HG03135 (cell line): Measurements from ENCODE around the gene PCAT6.
A peak's percentile ranks its signal among the peaks of the same experiment; 100 is the strongest.
"Not testable (repeated sequence)": the region's sequence is repeated elsewhere in the genome, so short reads cannot be mapped to it uniquely, and the experiment has no call there.

ENCODE experiments used
- ATAC-seq: cut with Tn5 transposase; IDR thresholded peaks from one replicate; pipeline ENCODE4 v1.9.1; 2021; ENCODE audit warnings: mild to moderate bottlenecking, moderate library complexity; ENCODE audit not compliant: unreplicated experiment

The PCAT6 gene

GRCh38 chr1:202806845-202807450 is 3.8 kb upstream of the PCAT6 start:
- no peak for ATAC-seq

GRCh38 chr1:202807451-202807925 is 3.3 kb upstream of the PCAT6 start:
- no peak for ATAC-seq

DNA sequence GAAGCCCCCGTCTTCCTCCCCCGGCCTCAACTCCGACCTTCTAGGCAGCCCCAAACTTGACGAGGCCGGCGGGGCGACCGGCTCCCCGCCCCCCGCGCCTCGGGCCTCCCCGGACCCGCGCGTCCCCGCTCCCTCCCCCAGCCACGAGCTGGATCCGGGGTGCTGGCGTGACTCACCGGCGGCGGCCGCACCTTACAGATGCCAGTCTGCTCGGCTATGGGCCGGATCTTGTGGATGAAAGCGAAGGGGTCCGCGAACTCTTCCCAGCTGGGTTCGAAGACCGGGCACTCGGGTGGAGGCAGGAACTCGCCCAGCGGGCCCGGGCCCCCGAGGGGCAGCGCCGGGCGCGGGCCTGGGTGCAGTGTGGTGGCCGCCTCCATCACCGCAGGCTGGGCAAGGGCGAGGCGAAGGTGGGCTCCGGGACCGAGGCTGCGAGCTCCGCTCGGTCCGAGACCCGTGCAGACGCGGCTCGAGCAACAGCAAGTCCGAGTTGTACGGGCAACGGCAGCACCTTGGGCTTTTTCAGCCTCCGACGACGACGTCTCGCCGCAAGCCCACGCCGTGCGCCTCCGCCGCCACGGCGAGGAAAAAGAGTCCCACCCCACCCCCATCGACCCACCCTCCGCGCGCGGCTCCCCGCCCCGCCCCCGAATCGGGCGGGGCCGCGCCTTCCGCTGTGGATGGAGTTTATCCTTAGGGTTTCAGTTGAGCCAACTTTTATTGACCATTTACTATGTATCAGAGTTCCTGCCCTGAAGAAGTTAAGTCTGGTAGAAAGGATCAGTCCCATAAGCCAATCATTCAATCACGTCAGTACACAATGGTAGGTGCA is 2.6 kb upstream of the PCAT6 start, which contains the start of gene KDM5B:
Gene KDM5B (minus strand): TSS at position 496 of the 832 bp plus-strand sequence. CDS start 116 bp downstream, at position 380.
- no peak for ATAC-seq

- ATAC-seq, result no peak
Observed at GRCh38 chr1:202809597-202810159, 1.1 kb upstream of the PCAT6 start.

DNA sequence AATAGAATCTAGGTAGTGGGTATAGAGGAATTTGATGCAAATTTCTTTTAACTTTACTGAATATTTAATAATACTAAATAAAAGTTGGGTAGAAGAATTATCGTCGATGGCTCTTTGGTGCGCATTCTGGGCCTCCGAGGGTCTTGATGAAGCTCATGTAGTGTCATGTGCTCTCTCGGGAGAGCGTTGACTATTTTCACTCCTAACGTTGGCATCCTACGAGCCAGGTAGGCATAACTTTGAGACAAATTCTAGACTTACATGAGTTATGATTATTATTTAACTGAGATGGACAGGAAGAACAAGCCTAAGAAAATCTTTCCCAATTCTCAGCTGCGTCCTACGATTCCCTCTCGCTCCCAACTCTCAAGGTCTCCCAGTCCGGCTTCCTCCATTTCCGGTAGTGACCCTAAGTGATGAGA is 550 bp upstream of the PCAT6 start:
- ATAC-seq, result no peak

GRCh38 chr1:202811296-202812175 is 782 bp downstream of the PCAT6 start:
- peak; percentile 5 for ATAC-seq

DNA sequence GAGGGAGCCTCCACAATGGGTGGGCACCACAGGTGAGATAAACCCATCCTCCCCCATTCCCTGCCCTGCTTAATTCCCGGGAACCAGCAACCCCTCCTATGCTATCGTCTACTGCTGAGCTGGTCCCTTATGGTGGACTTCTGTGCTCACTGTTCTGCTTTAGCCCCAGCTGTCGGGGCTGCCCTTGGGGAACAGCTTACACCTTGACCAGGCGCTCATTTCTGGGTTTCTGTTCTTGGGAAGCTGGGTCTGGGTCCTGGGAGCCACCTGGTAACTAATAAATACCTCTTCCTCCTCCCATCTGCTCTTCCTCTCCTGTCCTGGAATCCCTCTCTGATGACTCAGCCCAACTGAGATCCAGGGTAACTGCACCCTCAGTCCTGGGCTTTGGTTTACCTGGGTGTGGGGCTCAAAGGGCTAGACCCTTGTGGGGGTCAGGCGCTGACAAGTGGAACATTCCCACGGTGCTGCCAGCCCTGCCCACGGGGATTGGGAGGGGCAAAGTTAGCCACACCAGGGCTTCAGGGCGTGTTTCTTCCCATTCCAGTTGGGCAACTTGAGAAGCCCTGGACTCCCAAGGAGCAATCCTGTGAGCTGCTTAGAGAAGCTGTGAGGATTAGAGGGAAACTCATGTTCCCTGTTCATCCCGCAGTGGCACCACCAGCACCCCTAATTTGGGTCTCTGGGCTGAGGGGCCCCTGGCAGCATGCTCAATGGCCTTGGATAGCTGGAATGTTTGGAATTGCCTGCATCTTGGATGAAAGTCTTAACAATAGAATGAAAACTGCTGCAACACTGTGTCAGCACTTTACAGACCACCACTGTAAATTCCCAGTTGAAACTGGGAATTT is 1.6 kb downstream of the PCAT6 start:
- no peak for ATAC-seq

DNA sequence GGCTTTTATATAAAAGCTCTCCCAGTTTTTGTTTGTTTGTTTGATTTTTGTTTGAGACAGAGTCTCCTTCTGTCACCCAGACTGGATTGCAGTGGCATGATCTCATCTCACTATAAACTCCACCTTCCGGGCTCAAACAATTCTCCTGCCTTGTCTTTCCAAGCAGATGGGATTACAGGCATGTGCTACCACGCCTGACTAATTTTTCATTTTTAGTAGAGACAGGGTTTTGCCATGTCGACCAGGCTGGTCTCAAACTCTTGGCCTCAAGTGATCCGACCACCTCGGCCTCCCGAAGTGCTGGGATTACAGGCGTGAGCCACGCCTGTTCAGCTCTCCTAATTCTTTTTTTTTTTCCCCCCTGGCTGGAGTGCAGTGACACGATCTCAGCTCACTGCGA is 4.4 kb downstream of the PCAT6 start:
- no peak for ATAC-seq

- ATAC-seq, result no peak
Observed at GRCh38 chr1:202818819-202819218, 8.1 kb downstream of the PCAT6 start.

- ATAC-seq, result no peak
Observed at GRCh38 chr1:202821467-202821866, 10.7 kb downstream of the PCAT6 start.

- no peak for ATAC-seq
Observed at GRCh38 chr1:202825748-202826147, 15.0 kb downstream of the PCAT6 start.

DNA sequence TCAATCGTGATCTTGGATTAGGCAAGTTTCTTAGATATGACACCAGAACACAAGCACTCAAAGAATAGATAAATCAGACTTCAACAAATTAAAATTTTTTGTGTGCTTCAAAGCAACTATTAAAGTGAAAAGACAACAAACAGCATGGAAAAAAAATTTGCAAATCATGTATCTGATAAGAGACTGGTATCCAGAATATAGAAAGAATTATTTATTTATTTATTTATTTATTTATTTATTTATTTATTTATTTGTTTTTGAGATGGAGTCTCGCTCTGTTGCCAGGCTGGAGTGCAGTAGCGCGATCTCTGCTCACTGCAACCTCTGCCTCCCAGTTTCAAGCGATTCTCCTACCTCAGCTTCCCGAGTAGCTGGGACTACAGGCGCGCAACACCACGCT is 18.5 kb downstream of the PCAT6 start:
- not testable (repeated sequence) for ATAC-seq

DNA sequence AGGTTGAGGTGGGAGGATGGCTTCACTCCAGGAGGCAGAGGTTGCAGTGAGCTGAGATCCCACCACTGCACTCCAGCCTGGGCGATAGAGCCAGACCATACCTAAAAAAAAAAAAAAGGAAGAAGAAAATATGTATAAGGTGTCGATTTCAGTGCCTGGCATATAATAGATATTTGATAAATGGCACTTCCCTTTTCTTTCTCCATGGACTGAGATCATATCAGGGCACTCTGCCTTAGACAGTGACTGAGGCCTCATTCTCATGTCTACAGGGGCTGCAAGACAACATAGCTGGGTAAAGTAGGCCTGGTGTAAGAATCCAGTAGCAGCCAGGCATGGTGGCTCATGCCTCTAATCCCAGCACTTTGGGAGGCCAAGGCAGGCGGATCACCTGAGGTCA is 21.2 kb downstream of the PCAT6 start:
- no peak for ATAC-seq

GRCh38 chr1:202834771-202835547 is 24.2 kb downstream of the PCAT6 start:
- ATAC-seq, result no peak

DNA sequence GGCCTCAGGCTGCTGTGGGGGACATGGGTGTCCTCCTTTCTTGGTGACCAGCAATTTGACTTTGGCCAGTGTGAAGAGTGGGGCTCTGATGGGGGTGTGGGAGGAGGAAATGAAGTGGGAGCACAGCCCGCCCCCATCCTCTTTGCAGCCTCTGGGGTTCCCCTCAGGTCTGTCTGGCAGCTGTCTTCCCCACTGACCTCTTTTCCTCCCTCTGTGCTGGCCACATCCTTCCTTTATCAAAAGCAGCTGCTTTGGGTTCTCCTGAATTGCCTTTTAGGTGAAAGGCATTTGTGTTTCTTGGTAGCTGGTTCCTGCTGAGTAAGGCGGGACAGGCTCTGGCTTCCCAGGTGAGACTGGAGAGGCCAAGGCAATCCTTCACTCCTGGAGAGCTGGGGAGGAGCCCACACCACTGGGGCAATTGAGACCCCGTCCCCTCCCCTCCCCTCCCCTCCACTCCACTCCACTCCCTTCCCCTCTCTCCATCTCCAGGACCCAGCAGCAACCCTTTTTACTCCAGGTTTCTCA is 24.9 kb downstream of the PCAT6 start:
- ATAC-seq, result no peak

DNA sequence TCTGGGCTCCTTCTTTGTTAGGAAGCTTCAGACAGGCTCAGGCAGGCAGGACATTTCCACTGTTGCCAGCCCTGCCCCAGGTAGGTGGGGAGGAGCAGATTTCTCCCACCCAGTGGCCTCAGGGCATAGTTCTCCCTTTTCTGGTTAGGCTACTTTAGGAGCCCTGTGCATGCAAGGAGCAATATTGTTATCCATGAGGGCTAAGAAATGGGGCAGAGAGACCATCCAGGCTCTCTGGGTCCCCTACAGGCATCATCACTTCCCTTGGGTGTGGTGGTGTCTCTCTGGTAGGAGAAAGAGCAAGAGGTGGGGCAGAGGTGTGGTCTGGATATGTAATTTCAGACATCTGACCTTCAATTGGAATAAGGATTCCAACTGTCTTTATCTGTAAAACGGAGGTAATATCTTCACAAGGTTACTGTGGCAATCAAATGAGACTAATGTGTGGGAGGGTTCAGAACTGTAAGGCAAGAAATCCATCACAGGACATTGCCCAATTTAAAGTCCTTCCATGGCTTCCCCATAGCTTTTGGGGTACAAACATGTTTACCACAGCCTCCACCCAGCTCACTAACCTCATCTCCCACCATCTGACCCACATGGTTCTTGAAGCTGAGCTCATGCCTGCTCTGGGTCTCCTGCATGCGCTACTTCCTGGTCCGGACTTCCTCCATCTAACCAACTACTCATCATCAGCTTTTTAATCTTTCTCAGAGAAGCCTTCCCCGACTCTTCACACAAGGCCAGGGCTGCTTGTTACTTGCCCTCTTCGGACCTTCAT is 26.1 kb downstream of the PCAT6 start:
- no peak for ATAC-seq

GRCh38 chr1:202837746-202838262 is 27.1 kb downstream of the PCAT6 start:
- no peak for ATAC-seq

DNA sequence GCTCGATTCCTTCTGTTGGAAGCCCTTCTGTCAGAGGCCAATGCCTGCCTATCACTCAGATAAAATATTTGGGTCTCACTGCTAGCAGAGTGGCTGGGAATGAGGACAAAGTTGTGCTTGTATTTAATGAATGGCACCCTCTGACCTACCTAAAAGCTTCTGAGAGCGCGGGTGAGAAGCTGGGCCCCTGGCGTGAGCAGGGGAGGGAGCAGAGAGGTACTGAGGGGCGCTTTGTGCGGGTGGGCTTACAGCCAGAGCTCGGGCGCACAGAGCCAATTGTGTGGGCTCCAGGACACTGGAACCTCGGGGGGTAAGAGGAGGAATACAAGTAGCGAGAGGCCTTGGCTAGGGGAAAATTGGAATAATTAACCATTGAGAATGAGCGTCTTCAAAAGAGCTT is 32.3 kb downstream of the PCAT6 start:
- no peak for ATAC-seq
